HepG2 (cell line): ENCODE data around the gene SLC25A19. TPM values are rescaled to one million over a fixed set of nuclear protein-coding genes. Genes with fewer than 3 reads are reported as not detected.

Source experiments
- ADNP ChIP-seq: sonication (generic); formaldehyde crosslinking; IDR thresholded peaks from 2 replicates; pipeline ENCODE4 v1.4.0; 2020; ENCODE audit warnings: missing genetic modification reagents
- MED13 ChIP-seq: sonication (generic); formaldehyde crosslinking; IDR thresholded peaks from 2 replicates; pipeline ENCODE4 v1.5.0; 2020; ENCODE audit warnings: missing genetic modification reagents
- NFYC ChIP-seq: IDR thresholded peaks from 2 replicates; pipeline ENCODE4 v1.6.1; 2016; ENCODE audit warnings: missing genetic modification reagents, missing compliant biosample characterization
- SMAD1 ChIP-seq: sonication (generic); formaldehyde crosslinking; IDR thresholded peaks from 2 replicates; pipeline ENCODE4 v1.4.0; 2020; ENCODE audit warnings: missing genetic modification reagents, low read depth, mild to moderate bottlenecking, borderline replicate concordance
- ZNF333 ChIP-seq: sonication (generic); formaldehyde crosslinking; IDR thresholded peaks from 2 replicates; pipeline ENCODE4 v1.4.0; 2020; ENCODE audit warnings: mild to moderate bottlenecking, missing genetic modification reagents, borderline replicate concordance
- ZNF543 ChIP-seq: sonication (generic); formaldehyde crosslinking; IDR thresholded peaks from 2 replicates; pipeline ENCODE4 v1.4.0; 2020; ENCODE audit warnings: mild to moderate bottlenecking, missing genetic modification reagents
- ZNF547 ChIP-seq: sonication (generic); formaldehyde crosslinking; IDR thresholded peaks from 2 replicates; pipeline ENCODE4 v1.5.1; 2020; ENCODE audit warnings: mild to moderate bottlenecking, missing genetic modification reagents
- ZNF629 ChIP-seq: sonication (generic); formaldehyde crosslinking; conservative IDR thresholded peaks from 2 replicates; pipeline ENCODE4 v1.5.0; 2020; ENCODE audit warnings: missing genetic modification reagents
- ZNF788 ChIP-seq: sonication (generic); formaldehyde crosslinking; IDR thresholded peaks from 2 replicates; pipeline ENCODE4 v1.5.0; 2020; ENCODE audit warnings: mild to moderate bottlenecking, missing genetic modification reagents, borderline replicate concordance
- polyA plus RNA-seq, 8 experiments: library from polyadenylated mRNA; depleted of rRNA in 3 of 8; stranded (reverse) in 7 of 8; unstranded in 1 of 8; fragments of >200 nt; fragmentation: Illumina TruSeq in 4 of 8; extraction: Trizol in 4 of 8; gene quantifications; 2 replicates each; pipeline versions ENCODE4 v1.2.1 to v1.2.3, GENCODE V29; 2011 to 2016; ENCODE audit warnings: low read depth in 4 of 8, missing spikeins in 1 of 8, mixed read lengths in 1 of 8; ENCODE audit not compliant: insufficient read depth in 1 of 8
- total RNA-seq, 5 experiments: library from RNA; depleted of rRNA; stranded (reverse); fragments of >200 nt; fragmentation: Illumina TruSeq; extraction: Trizol; gene quantifications; 2 replicates each; pipeline ENCODE4 v1.2.3, GENCODE V29; 2016; ENCODE audit warnings: low read depth in 1 of 5
- TF ChIP-seq, protein P1 (sequence below): sonication (generic); formaldehyde crosslinking; IDR thresholded peaks from 2 replicates; pipeline ENCODE4 v1.8.1; 2023; ENCODE audit warnings: mild to moderate bottlenecking, missing genetic modification reagents
- TF ChIP-seq, protein P2 (sequence below): sonication (generic); formaldehyde crosslinking; IDR thresholded peaks from 2 replicates; pipeline ENCODE4 v1.4.0; 2020; ENCODE audit warnings: missing genetic modification reagents
- TF ChIP-seq, protein P3 (sequence below): sonication (generic); formaldehyde crosslinking; IDR thresholded peaks from 2 replicates; pipeline ENCODE4 v1.5.0; 2020; ENCODE audit warnings: missing genetic modification reagents
- TF ChIP-seq, protein P4 (sequence below): sonication (generic); formaldehyde crosslinking; IDR thresholded peaks from 2 replicates; pipeline ENCODE4 v1.4.0; 2020; ENCODE audit warnings: missing genetic modification reagents
- TF ChIP-seq, protein P5 (sequence below): sonication (generic); formaldehyde crosslinking; IDR thresholded peaks from 2 replicates; pipeline ENCODE4 v1.8.0; 2022; ENCODE audit warnings: mild to moderate bottlenecking, missing genetic modification reagents
- TF ChIP-seq, protein P6 (sequence below): sonication (generic); formaldehyde crosslinking; IDR thresholded peaks from 2 replicates; pipeline ENCODE4 v1.4.0; 2020; ENCODE audit warnings: mild to moderate bottlenecking, missing genetic modification reagents

The SLC25A19 gene
- total and polyA plus RNA-seq, 2 of the 13 experiments (the other 11 are each of a cell fraction or from before 2014, with no cell fraction given) = 24.4 to 41.4 TPM

DNA sequence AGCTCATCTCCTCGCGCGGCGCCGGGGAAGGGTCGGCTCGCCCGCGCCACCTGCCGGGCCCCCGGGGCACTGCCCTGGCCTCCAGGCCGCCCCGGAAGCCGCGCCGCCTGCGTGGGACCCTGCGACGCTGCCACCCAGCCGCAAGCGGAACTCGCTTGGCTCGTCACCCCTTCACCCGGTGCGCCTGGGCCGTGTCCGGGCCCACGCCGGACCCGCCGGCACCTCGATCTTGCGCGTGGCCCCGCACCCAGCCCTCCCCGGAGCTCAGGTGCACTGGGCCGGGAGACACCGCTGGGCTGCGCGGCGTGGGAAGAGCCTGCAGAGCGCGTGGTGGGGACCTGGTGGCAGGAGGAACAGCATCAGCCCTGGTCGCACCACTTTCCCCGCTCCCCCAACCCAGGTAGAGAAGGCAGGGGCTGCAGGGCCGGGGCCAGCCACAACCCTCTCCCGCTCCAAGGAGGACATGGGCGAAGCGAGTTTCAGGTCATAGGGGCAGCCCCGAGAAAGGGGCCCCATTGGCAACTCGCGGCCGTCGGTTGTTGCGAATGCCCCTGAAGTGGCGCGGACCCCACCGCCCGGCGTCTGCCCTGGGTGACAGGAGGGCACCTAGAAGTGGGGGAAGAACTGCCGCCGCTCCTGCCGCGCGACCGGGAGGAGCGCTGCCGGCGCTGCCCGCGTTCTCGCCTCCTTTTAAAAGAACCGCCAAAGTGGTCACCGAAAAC, 17.8 kb downstream of the SLC25A19 start (continued):
- TF ChIP-seq, protein P1, sequence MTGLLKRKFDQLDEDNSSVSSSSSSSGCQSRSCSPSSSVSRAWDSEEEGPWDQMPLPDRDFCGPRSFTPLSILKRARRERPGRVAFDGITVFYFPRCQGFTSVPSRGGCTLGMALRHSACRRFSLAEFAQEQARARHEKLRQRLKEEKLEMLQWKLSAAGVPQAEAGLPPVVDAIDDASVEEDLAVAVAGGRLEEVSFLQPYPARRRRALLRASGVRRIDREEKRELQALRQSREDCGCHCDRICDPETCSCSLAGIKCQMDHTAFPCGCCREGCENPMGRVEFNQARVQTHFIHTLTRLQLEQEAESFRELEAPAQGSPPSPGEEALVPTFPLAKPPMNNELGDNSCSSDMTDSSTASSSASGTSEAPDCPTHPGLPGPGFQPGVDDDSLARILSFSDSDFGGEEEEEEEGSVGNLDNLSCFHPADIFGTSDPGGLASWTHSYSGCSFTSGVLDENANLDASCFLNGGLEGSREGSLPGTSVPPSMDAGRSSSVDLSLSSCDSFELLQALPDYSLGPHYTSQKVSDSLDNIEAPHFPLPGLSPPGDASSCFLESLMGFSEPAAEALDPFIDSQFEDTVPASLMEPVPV = peak; percentile 80; the same call in 1 of the 2 replicates
- TF ChIP-seq, protein P2, sequence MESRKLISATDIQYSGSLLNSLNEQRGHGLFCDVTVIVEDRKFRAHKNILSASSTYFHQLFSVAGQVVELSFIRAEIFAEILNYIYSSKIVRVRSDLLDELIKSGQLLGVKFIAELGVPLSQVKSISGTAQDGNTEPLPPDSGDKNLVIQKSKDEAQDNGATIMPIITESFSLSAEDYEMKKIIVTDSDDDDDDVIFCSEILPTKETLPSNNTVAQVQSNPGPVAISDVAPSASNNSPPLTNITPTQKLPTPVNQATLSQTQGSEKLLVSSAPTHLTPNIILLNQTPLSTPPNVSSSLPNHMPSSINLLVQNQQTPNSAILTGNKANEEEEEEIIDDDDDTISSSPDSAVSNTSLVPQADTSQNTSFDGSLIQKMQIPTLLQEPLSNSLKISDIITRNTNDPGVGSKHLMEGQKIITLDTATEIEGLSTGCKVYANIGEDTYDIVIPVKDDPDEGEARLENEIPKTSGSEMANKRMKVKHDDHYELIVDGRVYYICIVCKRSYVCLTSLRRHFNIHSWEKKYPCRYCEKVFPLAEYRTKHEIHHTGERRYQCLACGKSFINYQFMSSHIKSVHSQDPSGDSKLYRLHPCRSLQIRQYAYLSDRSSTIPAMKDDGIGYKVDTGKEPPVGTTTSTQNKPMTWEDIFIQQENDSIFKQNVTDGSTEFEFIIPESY (CRISPR knock-in tag) = no peak
- TF ChIP-seq ZNF543 (CRISPR knock-in tag) (0 out of 2 replicates have a peak, but pooled peaks have one; percentile 23), ZNF547 (CRISPR knock-in tag) (peak; percentile 83), ADNP (CRISPR knock-in tag) (peak; percentile 63; the same call in 1 of the 2 replicates), ZNF788 (peak; percentile 77; the same call in 1 of the 2 replicates), ZNF629 (CRISPR knock-in tag) (no peak), ZNF333 (peak; percentile 94; the same call in 1 of the 2 replicates), SMAD1 (CRISPR knock-in tag) (0 out of 2 replicates have a peak, but pooled peaks have one; percentile 44), MED13 (CRISPR knock-in tag) (peak; percentile 75; the same call in 1 of the 2 replicates), NFYC (CRISPR knock-in tag) (peak; percentile 9; the same call in 1 of the 2 replicates)
- TF ChIP-seq, protein P3, sequence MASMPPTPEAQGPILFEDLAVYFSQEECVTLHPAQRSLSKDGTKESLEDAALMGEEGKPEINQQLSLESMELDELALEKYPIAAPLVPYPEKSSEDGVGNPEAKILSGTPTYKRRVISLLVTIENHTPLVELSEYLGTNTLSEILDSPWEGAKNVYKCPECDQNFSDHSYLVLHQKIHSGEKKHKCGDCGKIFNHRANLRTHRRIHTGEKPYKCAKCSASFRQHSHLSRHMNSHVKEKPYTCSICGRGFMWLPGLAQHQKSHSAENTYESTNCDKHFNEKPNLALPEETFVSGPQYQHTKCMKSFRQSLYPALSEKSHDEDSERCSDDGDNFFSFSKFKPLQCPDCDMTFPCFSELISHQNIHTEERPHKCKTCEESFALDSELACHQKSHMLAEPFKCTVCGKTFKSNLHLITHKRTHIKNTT = no peak
- TF ChIP-seq, protein P4, sequence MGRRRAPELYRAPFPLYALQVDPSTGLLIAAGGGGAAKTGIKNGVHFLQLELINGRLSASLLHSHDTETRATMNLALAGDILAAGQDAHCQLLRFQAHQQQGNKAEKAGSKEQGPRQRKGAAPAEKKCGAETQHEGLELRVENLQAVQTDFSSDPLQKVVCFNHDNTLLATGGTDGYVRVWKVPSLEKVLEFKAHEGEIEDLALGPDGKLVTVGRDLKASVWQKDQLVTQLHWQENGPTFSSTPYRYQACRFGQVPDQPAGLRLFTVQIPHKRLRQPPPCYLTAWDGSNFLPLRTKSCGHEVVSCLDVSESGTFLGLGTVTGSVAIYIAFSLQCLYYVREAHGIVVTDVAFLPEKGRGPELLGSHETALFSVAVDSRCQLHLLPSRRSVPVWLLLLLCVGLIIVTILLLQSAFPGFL (CRISPR knock-in tag) = peak; percentile 72; the same call in 1 of the 2 replicates
- TF ChIP-seq, protein P5, sequence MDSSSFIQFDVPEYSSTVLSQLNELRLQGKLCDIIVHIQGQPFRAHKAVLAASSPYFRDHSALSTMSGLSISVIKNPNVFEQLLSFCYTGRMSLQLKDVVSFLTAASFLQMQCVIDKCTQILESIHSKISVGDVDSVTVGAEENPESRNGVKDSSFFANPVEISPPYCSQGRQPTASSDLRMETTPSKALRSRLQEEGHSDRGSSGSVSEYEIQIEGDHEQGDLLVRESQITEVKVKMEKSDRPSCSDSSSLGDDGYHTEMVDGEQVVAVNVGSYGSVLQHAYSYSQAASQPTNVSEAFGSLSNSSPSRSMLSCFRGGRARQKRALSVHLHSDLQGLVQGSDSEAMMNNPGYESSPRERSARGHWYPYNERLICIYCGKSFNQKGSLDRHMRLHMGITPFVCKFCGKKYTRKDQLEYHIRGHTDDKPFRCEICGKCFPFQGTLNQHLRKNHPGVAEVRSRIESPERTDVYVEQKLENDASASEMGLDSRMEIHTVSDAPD (CRISPR knock-in tag) = peak; percentile 55; the same call in 1 of the 2 replicates
- TF ChIP-seq, protein P6, sequence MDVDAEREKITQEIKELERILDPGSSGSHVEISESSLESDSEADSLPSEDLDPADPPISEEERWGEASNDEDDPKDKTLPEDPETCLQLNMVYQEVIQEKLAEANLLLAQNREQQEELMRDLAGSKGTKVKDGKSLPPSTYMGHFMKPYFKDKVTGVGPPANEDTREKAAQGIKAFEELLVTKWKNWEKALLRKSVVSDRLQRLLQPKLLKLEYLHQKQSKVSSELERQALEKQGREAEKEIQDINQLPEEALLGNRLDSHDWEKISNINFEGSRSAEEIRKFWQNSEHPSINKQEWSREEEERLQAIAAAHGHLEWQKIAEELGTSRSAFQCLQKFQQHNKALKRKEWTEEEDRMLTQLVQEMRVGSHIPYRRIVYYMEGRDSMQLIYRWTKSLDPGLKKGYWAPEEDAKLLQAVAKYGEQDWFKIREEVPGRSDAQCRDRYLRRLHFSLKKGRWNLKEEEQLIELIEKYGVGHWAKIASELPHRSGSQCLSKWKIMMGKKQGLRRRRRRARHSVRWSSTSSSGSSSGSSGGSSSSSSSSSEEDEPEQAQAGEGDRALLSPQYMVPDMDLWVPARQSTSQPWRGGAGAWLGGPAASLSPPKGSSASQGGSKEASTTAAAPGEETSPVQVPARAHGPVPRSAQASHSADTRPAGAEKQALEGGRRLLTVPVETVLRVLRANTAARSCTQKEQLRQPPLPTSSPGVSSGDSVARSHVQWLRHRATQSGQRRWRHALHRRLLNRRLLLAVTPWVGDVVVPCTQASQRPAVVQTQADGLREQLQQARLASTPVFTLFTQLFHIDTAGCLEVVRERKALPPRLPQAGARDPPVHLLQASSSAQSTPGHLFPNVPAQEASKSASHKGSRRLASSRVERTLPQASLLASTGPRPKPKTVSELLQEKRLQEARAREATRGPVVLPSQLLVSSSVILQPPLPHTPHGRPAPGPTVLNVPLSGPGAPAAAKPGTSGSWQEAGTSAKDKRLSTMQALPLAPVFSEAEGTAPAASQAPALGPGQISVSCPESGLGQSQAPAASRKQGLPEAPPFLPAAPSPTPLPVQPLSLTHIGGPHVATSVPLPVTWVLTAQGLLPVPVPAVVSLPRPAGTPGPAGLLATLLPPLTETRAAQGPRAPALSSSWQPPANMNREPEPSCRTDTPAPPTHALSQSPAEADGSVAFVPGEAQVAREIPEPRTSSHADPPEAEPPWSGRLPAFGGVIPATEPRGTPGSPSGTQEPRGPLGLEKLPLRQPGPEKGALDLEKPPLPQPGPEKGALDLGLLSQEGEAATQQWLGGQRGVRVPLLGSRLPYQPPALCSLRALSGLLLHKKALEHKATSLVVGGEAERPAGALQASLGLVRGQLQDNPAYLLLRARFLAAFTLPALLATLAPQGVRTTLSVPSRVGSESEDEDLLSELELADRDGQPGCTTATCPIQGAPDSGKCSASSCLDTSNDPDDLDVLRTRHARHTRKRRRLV (CRISPR knock-in tag) = no peak
